NCI-H2196 (cell line): ENCODE results near the gene EN1.

Experiments used
- DNase-seq: peaks from one replicate; lab custom pipeline; 2025; ENCODE audit not compliant: unreplicated experiment; lab: John Stamatoyannopoulos, UW

The EN1 gene

DNA sequence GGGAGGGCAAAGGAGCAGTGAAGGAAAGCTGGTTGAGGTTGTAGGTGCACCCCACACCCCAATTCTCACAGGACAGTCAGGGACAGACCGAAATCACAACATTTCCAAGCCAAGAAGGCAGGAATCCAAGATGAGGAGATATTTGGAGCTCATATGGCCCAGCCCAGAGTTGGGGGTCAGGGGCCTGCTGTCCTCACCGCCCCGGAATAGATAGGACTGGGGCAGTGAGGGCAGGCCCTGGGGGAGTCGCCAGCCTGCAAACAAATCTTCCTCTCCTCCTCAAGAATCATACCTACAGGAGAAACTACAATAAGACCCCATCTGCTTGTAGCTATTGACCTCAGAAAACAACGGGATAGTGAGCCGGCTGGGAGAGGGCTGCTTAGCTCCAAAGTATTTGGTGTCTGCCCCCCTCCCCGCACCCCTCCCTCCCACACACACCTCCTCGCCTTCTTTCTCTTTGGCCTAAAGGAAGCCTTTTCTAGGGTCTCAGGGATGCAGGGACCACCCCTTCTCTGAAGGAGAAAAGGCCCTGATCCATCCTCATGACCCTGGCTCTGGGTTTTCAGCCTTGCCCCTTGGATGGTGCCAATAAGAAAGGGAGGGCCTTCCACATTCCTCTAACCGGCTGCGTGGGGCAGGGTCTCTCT is 3.8 kb downstream of the EN1 start:
- DNase-seq: no peak

DNA sequence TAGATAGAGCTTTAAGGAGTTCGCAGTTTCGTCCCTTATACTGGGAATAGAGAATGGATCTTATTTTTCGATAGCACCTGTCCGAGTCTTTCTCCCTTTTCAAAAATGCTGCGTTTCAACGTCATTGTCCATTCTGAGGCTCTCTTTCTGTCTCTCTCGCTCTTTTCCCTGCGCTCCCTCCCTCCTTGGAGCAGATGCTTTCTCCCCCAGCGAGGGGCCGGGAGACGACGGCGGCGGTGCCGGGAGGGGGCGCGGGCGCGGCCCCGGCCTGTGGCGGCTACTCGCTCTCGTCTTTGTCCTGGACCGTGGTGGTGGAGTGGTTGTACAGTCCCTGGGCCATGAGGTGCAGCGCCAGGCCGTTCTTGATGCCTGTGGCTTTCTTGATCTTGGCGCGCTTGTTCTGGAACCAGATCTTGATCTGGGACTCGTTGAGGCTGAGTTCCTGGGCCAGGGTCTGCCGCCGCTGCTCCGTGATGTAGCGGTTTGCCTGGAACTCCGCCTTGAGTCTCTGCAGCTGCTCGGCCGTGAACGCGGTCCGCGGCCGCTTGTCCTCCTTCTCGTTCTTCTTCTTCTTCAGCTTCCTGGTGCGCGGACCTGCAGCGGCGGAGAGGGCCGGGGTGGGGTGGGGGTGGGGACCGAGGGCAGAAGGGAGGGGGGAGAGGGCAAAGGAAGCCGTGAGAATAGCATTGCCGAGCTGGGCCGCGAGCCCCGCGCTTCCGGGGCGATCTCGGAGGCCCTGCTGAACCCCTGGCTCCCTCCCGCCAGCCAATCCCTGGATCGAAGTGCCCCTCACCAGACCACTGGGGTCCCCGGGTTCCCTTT is 4.6 kb downstream of the EN1 start:
- DNase-seq: no peak

DNA sequence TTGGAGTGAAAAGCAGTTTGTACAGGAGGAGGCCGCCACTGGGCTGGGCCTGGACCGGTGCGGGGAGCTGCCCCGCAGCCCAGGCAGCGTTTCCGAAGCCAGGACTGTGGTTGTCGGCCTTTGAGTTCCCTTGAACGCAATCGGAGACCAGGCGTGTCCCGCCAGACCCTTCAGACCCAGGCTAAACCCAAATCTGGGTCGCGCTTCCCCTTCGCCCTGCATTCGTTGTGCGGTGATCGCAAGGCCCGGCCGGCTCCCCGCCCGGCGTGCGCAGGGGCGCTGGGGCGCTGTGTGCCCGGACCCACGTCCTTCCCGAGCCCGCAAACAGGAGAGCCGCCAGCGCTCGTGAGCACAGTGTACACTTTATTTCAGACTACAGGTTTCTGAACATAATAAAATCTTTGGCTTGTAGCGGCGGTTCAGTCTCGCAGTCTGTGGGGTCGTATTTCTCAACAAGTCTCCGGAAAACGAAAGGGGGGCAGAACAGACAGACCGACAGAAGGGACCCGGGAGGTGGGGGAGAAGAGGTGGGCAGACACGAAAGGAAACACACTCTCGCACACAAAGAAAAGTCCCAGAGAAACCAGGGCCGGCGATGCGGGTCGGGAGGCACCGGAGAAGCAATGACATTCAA is 5.5 kb downstream of the EN1 start:
- no peak for DNase-seq

DNA sequence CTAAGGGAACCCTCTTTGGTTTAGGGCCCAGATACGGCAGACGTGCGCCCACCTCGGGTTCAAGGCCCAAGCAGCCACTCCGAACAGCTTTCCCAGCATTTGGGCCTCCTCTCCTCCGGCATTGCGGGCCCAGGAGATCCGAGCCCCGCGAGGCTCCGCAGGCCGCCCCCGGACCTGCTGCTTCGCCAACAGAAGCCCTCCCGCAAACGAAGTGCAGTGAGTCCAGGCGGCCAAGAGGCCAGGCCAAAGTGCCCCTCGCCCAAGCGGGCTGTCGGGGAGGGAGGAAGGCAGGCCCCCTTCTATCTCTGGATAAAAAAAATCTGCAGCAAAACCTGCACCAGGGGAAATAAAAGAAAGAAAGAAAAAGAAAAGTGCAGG is 6.0 kb downstream of the EN1 start:
- no peak for DNase-seq

DNA sequence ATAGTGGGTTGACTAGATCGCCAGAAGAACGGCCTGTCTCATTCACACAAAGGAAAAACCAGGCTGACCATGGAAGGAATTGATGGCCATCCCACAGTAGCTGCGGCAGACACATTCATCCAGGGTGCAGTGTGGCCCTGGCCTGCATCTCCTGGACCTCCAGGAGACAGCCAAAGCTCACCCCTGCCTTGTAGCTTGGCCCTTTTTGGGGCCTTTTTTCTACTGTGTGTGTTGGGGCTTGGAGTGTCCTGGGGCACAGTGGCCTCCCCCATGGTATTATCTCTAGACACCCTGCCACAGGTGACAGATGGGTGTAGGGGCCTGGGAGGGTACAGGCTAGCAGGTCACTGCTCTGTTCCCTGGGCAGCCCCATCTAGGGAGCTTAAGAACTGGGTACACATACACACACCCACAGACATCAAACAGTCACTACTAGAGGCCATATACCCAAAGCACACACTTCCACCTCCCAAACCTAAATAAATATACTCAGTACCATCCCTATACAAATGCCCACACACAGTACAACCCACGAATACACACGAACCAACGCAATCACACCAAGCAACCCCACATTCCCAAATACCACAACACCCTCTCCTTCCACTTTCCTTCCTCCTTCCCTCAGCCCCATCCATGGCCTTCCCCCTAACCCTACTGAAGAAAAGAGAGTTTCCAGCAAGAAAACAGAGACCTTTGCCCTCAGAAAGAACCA is 8.6 kb downstream of the EN1 start:
- DNase-seq: no peak

DNA sequence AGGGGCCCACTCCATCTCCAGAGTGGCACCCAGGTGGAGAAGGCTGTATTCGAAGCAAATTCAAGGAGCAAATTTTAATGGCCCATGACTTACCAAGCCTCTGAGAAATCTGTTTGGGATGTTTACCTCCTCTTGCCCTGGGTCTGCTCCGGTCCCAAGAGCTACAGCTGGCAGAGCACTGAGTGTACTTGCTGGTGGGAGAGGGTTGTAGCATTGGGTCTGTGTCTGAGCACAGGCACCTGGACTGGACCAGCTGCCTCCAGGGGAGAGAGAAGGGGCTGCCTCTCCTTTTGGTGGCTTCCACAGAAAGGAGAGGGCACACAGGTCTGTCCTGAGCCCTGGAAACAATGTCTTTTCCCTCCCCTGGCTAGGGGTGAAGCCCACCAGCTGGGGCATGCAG is 9.8 kb downstream of the EN1 start:
- DNase-seq: no peak

DNA sequence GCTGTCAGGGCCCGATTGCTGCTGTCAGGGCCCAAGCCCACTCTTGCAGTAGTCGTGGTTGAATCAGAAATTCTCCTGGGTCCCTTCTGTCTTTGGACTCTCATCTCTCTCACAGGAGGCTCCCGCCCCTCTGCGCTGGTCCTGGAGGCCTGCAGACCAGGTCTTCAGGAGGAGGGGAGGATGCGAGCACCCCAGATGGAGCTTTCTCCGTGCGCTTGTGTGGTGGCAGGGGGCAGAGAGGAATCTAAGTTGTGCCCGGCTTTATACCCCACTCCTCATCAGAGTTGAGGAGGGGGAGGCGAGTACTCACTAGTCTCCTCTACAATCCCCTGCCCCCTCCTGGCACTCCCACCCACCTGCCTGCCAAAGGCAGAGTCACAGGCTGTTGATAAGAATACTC is 10.4 kb downstream of the EN1 start:
- no peak for DNase-seq

DNA sequence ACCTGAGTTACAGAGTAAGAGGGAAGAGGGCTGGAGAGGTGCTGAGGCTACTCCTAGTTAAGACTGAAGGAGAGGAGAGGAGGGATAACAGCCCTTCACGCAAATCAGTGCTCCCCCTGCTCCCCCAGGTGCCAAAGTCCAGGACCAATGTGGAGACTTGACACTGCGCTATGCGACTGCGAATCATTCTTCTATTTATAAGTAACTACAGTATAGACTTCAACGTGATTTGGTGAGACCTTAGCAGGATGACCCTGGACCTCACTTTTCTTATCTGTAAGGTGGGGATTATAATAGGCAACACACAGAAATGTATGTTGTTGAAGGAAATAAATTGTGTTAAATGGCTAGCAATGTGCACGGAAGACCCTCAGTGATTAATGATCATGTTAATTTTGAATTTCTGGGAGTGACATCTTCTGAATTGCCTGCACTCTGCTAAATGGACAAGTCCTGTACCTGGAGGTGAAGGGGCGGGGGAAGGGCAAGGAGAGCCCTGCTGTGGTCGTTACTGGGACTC is 11.0 kb downstream of the EN1 start:
- DNase-seq: no peak

DNA sequence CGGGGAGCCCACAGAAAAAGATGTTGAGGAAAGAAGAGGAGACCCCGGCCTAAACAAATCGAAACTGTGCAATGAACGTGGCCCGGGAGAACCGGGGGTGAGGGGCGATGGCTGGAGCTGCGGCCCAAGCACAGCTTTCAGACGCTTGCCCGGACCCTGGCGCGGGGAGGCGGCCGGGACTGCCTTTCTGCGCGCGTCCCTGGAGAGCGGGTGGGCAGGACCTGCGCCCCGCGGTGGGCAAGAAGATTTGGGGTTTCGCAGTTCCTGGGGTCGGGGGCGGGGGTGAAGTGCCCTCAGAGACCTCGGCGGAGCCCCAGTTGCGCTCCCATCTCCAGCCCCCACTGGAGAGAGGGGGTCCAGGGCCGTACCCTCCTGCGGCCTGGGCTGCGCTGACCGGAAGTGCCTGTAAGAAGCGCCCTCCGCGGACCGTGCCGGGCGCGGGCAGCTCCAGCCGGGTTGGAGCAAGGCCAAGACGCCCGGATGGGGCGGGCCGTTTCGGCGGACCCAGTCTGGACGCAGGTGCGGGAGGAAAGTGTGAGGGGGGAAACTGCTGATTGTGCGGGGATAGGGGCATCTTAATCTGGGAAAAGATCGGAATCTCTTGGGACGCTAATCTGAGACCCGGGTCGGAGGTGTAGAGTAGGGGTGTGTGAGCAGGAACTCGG is 11.6 kb downstream of the EN1 start:
- DNase-seq: no peak

DNA sequence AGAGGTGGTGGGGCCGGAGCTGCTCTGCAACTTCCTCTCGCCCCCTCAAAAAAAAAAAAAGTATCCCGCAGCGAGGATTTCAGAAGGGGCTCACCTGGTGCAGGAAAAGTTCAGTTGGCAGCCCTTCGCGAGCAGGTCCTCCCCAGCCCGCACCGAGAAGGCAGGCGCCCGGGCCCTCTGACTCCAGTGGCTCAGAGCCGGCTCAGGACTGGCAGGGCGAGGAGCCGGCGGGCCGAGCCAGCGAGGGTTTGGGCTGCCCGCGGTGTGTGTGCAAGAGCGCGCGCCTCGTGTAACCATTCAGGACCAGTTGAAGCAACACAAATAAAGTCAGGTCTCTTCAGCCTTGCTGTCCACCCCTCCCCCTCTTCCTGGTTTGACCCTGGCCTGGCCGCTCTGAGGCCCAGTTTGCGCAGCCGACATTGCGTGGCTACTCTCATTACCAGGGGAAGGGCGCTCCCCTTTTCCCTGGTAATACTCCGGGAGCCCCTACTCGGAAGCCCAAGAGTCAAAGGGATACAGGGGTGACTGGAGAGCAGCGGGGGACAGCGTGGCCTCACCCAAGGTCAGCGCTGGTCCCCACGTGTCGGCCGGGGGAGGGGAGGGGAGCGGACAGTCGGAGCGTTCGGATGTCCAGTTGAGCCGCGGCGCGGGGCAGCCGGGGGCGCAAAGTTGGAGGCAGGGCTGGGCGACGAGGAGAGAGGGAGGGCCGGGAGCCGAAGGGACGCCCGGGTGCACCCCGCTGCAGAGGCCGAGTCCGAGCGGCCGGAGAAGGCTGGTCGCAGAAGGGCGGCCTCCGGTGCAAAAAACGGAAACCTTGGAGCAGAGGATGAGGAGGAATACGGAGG is 12.3 kb downstream of the EN1 start:
- DNase-seq: no peak

DNA sequence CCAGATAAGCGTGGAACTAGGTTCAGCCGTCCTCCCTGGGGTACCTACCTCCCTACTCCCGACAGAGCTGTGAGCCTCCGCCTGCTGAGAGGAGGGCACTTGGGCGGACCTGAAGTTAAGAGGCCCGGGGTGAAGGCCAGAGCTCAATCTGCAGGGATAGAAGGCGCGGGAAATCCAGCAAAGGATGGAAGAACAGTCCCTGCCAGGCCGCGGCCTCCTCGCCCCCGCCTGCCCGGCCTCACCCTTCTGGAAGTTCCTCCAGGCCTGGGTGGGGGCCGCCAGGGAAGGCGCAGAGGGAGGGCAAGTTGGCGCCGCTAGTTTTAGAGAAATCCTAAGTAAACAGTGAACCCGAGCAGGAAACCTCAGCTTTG is 13.0 kb downstream of the EN1 start:
- DNase-seq: no peak

DNA sequence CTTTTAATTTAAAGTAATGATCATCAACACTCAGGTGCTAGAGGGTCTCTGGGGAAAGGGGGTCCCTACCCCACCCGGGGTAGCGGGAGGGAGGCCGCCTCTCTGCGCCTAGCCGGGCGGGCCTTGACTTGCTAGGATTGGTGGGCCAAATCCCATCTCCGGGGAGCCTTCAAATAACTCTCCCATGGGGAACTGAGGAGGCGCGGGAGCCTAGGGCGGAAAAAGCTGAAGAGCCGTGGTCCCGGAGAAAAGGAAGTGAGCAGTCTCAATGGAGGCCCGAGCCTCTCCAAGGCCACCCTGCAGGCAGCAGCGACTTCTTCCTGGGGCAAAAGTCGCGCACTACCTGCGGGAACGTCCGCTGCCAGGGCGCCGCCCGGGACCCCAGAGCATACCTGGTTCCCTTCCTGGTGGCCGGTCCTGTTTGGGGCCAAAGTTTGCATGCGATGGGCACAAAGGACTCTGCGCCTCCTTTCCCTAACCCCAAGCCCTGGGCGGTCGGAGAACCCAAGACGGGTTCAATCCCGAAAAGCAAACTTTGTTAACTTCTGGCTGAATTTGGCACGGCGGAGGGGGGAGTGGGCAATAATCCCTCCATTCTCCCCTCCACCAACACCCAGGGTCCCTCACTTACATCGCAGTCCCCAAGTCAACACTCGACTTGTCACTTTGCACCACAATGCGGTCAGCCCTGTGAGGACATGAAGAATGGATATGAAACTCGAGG is 13.6 kb downstream of the EN1 start:
- no peak for DNase-seq

DNA sequence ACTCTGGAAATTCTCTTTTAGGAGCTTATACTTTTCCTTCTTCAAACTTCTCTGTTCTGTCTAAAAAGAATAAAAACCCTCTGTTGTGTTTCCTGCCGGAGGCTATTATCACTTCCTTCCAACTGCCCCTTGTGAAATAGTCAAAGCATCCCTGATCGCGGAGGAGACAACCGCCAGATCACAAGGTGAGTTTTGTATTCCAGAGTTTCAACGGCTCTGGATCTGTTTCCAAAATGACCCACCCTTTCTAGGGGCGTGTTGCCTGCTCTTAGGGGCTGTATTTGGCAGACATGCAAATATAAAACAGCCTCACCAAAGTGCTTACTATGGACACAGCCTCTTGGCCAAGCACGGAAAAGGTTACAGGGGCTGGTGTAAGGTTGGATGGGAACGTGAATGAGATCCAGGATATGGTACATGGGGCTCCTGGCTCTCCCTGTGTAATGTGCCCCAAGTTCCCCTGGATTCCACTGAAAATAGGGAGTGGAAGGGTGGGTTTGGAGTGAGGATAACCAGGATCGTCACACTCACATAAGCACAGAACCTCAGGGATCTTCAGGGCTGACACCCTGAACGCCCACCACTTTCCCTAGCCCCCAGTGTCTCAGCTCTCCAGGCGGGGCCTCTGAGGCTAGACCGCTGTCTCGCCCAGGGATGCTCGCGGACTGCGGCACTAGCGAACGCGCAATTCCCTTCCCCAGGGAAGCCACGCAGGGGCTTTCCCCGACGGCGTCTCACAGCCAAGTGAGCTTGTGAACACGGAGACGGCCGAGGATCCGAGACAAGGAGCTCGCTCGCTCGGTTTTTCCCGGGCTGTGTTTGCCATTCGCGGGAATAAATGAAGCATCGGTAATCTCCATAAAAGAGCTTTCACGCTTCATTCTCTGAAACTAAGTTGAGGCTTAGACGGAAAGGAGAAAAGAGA is 14.4 kb downstream of the EN1 start:
- no peak for DNase-seq

DNA sequence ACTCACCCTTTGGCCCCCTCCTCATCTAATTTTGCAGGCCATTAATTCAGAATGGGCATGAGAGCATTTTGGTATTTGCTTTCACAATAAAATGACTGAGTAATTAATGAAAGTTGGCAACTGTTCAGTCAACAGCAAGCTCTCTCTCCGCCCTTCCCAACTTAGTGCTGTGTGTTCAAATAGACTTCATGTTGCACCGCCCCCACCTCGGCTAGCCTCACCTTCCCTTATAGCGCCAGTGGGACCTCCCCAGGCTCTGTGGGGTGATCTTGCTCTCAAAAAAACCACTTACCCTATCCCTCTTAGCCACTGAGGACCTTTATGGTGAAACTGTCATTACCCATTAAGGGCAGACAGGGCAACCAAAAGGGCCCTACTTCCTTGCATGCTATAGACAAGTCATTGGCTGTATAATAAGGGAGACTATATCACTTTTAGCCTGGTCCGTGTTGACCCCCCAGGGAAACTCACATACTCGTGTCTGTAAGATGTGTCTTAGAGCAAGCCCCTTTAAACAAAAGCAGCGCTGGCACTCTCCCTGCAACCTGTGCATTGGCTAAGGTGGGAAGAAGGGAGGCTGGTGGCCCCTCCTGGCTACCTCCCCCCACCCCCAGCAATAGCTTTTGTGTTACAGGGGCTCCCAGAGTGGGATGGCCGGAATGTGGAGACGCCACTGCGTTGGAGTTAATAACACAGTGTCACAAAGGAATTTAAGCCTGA is 15.2 kb downstream of the EN1 start:
- DNase-seq: no peak

DNA sequence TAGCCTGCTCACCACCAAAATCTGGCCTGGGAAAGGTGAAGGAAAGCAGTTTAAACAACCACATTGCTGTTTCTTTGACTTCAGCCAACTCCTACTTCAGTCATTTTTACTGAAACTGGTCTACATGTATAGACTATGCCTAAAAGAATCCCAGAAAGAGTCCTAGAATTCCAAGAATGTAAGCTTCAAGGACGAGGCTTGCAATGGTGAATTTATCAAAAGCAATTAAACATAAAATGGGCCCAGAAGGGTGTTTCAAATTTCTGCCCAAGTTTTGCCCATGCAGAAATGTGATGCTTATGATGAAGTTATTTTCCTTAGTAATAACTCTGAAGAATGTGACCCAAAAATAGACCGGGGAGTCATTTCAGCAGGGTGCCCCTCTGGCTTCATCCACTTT is 16.6 kb downstream of the EN1 start:
- DNase-seq: no peak

DNA sequence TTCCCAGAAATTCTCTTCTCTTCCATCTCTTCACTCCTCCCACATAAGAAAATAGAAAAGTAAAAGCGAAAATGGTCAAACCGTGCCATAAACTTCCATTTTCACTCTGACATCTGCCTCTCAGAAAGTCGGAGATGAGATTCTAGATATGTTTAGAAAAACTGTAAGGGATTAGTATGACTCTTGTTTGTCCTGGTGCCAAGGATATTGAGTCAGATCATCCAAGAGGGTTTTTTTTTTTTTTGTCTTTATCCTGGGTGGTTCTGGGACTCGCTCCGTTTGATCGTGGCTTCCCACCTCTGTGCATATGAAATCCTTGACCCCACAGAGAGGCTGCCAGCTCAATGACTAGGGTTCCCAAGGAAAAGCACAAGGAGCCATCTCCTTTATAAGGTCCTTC is 17.3 kb downstream of the EN1 start:
- DNase-seq: no peak

DNA sequence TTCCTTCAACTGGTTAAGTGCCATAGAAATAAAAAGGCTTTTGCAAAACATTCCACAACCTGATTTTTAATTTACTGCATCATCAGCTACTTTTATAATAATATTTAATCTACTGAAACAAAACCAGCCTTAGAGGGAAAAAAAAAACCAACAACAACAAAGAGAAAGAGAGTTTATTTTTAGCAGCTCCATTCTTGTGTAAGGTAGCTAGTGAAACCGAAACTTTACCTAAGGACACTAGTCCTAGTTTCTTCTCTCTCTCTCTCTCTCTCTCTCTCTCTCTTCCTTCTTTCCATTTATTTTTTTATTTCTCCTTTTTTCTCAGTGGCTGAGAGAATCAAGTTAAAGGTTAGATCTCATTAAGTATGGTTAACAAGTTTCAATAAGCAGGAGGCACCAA is 21.4 kb downstream of the EN1 start:
- no peak for DNase-seq

DNA sequence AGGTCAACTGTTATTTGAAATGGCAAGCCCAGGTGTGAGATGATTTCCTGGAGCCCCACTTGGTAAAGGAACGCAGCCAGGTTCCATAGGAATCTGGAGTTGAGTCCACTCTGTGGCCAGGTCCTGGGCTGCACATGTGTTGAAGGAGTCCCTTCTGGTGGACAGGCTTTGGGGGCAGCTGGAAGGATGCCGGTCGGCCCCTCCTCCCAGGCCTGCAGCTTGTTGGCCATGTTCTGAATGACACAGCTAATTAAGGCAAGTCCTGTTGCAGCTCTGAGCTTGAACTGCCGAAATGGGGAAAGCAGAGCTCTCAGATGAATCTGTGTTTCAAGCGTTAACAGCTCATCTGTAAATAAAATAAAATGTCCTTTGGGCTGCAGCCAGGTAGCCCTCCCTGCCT is 23.8 kb downstream of the EN1 start:
- no peak for DNase-seq
